Measurements from ENCODE around the gene RAB5A. TPM values are rescaled to one million over a fixed set of nuclear protein-coding genes. Genes with fewer than 3 reads are reported as not detected.
"Not testable (repeated sequence)": the region's sequence is repeated elsewhere in the genome, so short reads cannot be mapped to it uniquely, and the experiment has no call there.

The RAB5A gene
- total and polyA plus RNA-seq, 5 donors: 32.5 to 71.3 (median 45.5) TPM

DNA sequence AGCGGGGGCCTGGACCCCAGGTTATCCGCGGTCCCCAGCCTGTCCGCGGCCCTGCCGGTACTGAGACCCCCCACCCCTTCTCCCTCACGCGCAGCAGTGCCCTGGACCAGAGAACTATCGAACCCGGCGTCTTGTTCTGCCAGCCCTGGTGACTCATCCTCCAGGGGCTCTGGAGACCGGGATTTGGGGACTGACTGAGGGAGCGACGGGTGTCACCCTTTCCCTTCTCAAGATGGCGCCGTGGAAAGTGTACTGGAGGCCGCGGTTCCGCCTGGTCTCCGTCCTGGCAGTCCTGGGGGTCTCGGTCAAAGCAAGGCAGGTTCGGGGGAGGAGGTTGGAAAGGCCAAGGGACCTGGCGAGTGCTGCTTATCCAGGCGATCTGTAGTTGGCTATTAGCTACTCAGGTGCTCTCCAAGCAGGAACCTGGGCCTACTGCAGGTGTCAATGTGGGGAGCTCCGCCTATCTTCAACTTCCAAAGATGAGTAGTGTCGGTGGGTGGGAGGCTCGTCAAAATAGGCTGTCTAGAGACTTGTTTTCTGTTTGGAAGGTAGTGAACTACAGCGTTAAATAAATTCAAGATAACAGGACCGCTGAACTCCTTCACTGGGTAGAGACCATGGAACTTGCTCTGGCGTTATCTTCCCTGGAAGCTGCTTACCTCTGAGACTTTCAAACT is 790 bp downstream of the RAB5A start:
- DNase-seq: peak in 2 of 3 donors; percentile 60 to 73
- peak; percentile 40 to 60 for ATAC-seq
- Histone ChIP-seq H3K27ac (ENCODE audit: low read length) (peak overlapping the region; percentile 92), H3K9me3 (ENCODE audit: control insufficient read depth, low read length) (no peaks in the 10 kb centered on the region), H3K4me1 (ENCODE audit: control insufficient read depth, insufficient read depth, low read length) (no peaks in the 10 kb centered on the region), H3K4me3 (ENCODE audit: low read length) (peak overlapping the region; percentile 84), H3K27me3 (ENCODE audit: control insufficient read depth, insufficient read depth) (no peaks in the 10 kb centered on the region)
- under 1% methylated on average over 30 of the region's 30 CpGs for WGBS
- intact Hi-C loops (cut with DNase I): loop anchor here in 2 of 4 donors (5.0 to 10.0 kb wide), 2 partner anchors 95 to 237 kb away; partner anchors contain the start of genes SGO1 (in 2 of the 2) and KAT2B (in 1 of the 2)

DNA sequence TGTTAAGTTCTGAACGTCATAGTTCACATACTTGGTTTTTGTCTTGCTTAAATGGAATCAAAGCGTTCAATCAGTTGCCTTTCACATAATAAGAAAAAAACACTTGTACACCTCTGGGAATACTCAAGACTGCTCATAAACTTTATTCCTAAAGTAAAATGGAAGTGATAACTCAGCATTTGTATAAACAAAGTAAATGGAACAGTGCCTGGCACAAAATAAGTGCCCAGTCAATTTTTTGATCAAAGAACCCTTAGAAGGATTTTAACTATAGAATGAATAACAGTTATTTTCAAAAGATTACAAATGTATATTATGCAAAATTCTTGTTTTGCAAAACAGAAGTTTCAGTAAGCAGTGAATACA is 1.3 kb downstream of the RAB5A start:
- intact Hi-C loops (cut with DNase I): loop anchor here in 2 of 4 donors (5.0 to 10.0 kb wide), 2 partner anchors 94 to 237 kb away; partner anchors contain the start of genes SGO1 (in 2 of the 2) and KAT2B (in 1 of the 2)
- DNase-seq: no peak
- Histone ChIP-seq H3K27me3 (ENCODE audit: control insufficient read depth, insufficient read depth) (no peaks in the 10 kb centered on the region), H3K4me3 (ENCODE audit: low read length) (peak overlapping the region; percentile 84), H3K9me3 (ENCODE audit: control insufficient read depth, low read length) (no peaks in the 10 kb centered on the region), H3K27ac (ENCODE audit: low read length) (peak overlapping the region; percentile 92), H3K4me1 (ENCODE audit: control insufficient read depth, insufficient read depth, low read length) (no peaks in the 10 kb centered on the region)
- WGBS: 0% methylated on average over 2 of the region's 2 CpGs
- ATAC-seq: no peak

DNA sequence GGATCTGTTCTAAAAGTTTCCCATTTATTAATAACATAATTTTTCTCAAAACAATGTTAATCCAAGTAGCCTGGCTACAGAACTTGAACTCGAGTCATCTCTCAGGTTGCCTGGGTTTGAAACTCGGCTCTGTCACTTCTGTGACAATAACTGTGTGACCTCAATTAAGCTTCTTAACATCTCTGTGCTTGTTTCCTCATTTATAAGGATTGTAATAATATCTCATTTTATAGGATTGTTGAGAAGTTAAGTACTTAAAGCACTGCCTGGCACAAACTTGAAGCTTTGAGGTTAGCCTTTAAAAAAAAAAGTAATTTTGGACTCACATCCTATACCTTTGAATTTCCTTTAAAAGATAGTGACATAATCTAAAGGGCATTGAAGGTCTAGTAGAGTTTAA is 3.4 kb downstream of the RAB5A start:
- H3K9me3 ChIP-seq (ENCODE audit: control insufficient read depth, low read length): no peaks in the 10 kb centered on the region
- intact Hi-C loops (cut with DNase I): loop anchor here in 2 of 4 donors (10.0 kb wide), 2 partner anchors 84 to 194 kb away; no protein-coding TSS in a partner anchor
- no peak for DNase-seq
- peaks cover 2% of the 10 kb centered on the region for H3K4me1 ChIP-seq (ENCODE audit: control insufficient read depth, insufficient read depth, low read length)
- no peak for ATAC-seq
- H3K27me3 ChIP-seq (ENCODE audit: control insufficient read depth, insufficient read depth): no peaks in the 10 kb centered on the region
- no peak overlapping the region for H3K27ac ChIP-seq (ENCODE audit: low read length)
- WGBS: 81% methylated on average over 2 of the region's 2 CpGs
- no peak overlapping the region for H3K4me3 ChIP-seq (ENCODE audit: low read length)

DNA sequence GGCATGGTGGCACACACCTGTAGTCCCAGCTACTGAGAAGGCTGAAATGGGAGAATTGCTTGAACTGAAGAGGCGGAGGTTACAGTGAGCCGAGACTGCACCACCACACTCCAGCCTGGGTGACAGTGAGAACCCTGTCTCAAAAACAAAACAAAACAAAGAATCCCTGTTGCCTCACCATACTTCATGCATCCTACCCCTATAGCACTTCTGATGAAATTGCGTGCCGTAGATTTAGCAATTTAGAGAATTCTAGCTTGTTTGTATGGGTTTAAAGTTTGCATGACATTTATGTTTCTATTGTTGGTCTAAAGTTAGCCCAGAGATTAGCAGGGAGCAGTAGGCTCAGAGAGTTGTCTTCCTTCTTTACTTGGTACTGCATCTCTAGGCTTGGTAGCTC is 7.8 kb downstream of the RAB5A start:
- DNase-seq (no peak), ATAC-seq (no peak)
- no peak overlapping the region for H3K4me3 ChIP-seq (ENCODE audit: low read length)
- H3K27me3 ChIP-seq (ENCODE audit: control insufficient read depth, insufficient read depth): no peaks in the 10 kb centered on the region
- no peak overlapping the region for H3K27ac ChIP-seq (ENCODE audit: low read length)
- intact Hi-C loops (cut with DNase I): loop anchor here in 2 of 4 donors (10.0 kb wide), 2 partner anchors 80 to 190 kb away; no protein-coding TSS in a partner anchor
- H3K9me3 ChIP-seq (ENCODE audit: control insufficient read depth, low read length): no peaks in the 10 kb centered on the region
- WGBS: 95% methylated on average over 4 of the region's 4 CpGs
- H3K4me1 ChIP-seq (ENCODE audit: control insufficient read depth, insufficient read depth, low read length): peaks cover 8% of the 10 kb centered on the region

DNA sequence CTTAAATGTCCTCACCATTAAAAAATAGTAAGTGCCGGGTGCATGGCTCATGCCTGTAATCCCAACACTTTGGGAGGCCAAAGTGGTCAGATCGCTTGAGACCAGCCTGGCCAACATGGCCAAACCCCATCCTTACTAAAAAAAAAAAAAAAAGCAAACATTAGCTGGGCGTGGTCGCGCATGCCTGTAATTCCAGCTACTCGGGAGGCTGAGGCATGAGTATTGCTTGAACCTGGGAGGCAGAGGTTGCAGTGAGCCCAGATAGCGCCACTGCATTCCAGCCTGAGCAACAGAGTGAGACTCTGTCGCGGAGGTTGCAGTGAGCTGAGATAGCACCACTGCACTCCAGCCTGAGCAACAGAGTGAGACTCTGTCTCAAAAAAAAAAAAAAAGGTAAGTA is 10.5 kb downstream of the RAB5A start:
- not testable (repeated sequence) for DNase-seq; H3K27me3 ChIP-seq (ENCODE audit: control insufficient read depth, insufficient read depth); H3K9me3 ChIP-seq (ENCODE audit: control insufficient read depth, low read length); H3K4me1 ChIP-seq (ENCODE audit: control insufficient read depth, insufficient read depth, low read length); ATAC-seq; H3K27ac ChIP-seq (ENCODE audit: low read length); H3K4me3 ChIP-seq (ENCODE audit: low read length)
- intact Hi-C loops (cut with DNase I): loop anchor here in 2 of 4 donors (10.0 kb wide), 2 partner anchors 77 to 187 kb away; no protein-coding TSS in a partner anchor
- 91% methylated on average over 9 of the region's 9 CpGs for WGBS

DNA sequence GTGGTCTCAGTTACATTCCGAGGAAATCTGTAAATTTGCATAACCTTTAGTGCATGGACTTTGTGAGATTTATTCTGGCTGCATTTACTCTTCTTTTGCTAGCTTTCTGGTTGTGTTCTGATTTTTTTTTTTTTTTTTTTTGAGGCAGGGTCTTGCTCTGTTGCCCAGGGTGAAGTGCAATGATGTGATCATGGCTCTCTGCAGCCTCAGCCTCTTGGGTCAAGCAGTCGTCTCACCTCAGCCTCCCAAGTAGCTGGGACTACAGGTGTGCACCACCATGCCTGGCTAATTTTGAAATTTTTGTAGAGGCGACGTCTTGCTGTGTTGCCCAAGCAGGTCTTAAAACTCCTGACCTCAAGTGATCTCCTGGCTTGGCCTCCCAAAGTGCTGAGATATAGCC is 12.6 kb downstream of the RAB5A start:
- ATAC-seq: no peak
- H3K9me3 ChIP-seq (ENCODE audit: control insufficient read depth, low read length): no peaks in the 10 kb centered on the region
- no peak for DNase-seq
- WGBS: 69% methylated on average over 4 of the region's 4 CpGs
- intact Hi-C loops (cut with DNase I): loop anchor here in 2 of 4 donors (10.0 kb wide), 2 partner anchors 75 to 185 kb away; no protein-coding TSS in a partner anchor
- peaks cover 11% of the 10 kb centered on the region for H3K4me1 ChIP-seq (ENCODE audit: control insufficient read depth, insufficient read depth, low read length)
- H3K27ac ChIP-seq (ENCODE audit: low read length): no peak overlapping the region
- no peaks in the 10 kb centered on the region for H3K27me3 ChIP-seq (ENCODE audit: control insufficient read depth, insufficient read depth)
- H3K4me3 ChIP-seq (ENCODE audit: low read length): no peak overlapping the region

DNA sequence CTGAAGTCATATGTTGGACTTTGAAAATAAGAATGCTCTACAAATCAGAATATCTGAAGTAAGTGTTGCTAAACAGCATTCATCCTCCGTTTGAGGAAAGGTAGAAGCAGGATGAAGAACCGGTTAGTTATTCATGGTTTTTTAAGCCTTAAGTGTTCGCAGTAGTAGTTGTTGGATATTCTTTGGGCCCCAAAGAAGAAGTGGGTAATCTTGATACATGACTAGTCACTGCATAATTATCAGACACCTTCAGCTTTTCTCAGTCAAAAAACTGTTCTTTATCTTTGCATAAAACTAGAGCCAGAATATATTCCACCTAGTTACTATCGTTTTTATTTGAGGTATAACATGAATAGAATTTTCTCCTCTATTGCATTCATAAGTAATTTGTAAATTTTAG is 13.8 kb downstream of the RAB5A start:
- DNase-seq (no peak), ATAC-seq (no peak)
- Histone ChIP-seq H3K9me3 (ENCODE audit: control insufficient read depth, low read length) (no peaks in the 10 kb centered on the region), H3K27ac (ENCODE audit: low read length) (no peak overlapping the region), H3K4me3 (ENCODE audit: low read length) (no peak overlapping the region), H3K27me3 (ENCODE audit: control insufficient read depth, insufficient read depth) (no peaks in the 10 kb centered on the region), H3K4me1 (ENCODE audit: control insufficient read depth, insufficient read depth, low read length) (peaks cover 11% of the 10 kb centered on the region)
- intact Hi-C loops (cut with DNase I): no loop called here
- 78% methylated on average over 4 of the region's 4 CpGs for WGBS

DNA sequence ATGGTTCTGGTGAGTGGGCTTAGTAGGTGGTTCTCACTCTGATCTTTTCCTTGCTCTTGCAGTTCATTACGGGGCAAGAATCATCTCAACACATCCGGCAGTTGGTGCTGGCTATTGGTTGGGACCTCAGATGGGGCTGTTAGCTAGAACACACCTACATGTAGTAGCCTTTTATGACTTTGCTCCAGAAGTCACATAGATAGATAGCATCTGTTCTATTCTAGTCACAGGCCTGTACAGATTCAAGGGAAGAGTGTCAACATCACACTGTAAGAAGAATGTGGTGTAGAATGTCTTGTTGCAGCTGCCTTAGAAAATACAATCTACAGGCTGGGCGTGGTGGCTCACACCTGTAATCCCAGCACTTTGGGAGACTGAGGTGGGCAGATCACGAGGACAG is 15.1 kb downstream of the RAB5A start:
- ATAC-seq: peak; percentile 44 to 62
- Histone ChIP-seq H3K4me3 (ENCODE audit: low read length) (no peak overlapping the region), H3K27ac (ENCODE audit: low read length) (no peak overlapping the region), H3K9me3 (ENCODE audit: control insufficient read depth, low read length) (no peaks in the 10 kb centered on the region), H3K27me3 (ENCODE audit: control insufficient read depth, insufficient read depth) (no peaks in the 10 kb centered on the region), H3K4me1 (ENCODE audit: control insufficient read depth, insufficient read depth, low read length) (peaks cover 10% of the 10 kb centered on the region)
- no peak for DNase-seq
- intact Hi-C loops (cut with DNase I): no loop called here
- 86% methylated on average over 4 of the region's 4 CpGs for WGBS

DNA sequence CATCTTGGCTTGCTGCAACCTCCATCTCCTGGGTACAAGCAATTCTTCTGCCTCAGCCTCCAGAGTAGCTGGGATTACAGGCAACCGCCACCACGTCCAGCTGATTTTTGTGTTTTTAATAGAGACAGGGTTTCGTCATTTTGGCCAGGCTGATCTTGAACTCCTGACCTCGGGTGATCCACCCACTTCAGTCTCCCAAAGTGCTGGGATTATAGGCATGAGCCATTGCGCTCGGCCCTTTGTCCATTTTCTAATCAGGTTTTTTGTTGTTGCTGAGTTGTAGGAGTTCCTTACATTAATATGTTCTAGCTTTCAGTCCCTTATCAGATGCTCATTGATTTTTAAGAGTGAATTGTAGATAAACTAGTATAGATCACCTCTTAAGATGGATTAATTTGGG is 20.3 kb downstream of the RAB5A start:
- DNase-seq (no peak), ATAC-seq (no peak)
- no peaks in the 10 kb centered on the region for H3K27me3 ChIP-seq (ENCODE audit: control insufficient read depth, insufficient read depth)
- 90% methylated on average over 6 of the region's 6 CpGs for WGBS
- peaks cover 8% of the 10 kb centered on the region for H3K4me1 ChIP-seq (ENCODE audit: control insufficient read depth, insufficient read depth, low read length)
- H3K27ac ChIP-seq (ENCODE audit: low read length): no peak overlapping the region
- no peaks in the 10 kb centered on the region for H3K9me3 ChIP-seq (ENCODE audit: control insufficient read depth, low read length)
- no peak overlapping the region for H3K4me3 ChIP-seq (ENCODE audit: low read length)
- intact Hi-C loops (cut with DNase I): no loop called here

DNA sequence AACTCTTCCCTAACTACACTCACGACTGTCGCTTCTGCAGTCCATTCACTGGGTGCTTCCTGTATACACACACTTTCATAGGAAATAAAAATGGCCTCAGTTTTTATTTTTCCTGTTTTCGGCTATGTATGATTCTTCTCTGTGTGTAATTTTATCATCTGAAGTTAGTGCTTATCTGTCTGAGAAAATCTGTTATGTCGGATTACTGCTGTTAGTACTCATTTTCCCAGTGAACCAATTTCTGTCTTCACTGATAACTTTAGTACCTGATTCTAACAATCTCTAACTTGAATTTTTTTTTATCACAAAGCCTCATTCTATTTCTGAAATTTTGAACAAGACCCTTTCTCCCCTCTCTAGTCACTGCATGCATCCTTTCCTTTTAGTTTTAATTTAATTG is 20.9 kb downstream of the RAB5A start:
- Histone ChIP-seq H3K4me3 (ENCODE audit: low read length) (no peak overlapping the region), H3K27me3 (ENCODE audit: control insufficient read depth, insufficient read depth) (no peaks in the 10 kb centered on the region), H3K27ac (ENCODE audit: low read length) (no peak overlapping the region), H3K4me1 (ENCODE audit: control insufficient read depth, insufficient read depth, low read length) (peaks cover 6% of the 10 kb centered on the region), H3K9me3 (ENCODE audit: control insufficient read depth, low read length) (no peaks in the 10 kb centered on the region)
- intact Hi-C loops (cut with DNase I): no loop called here
- 63% methylated on average over 4 of the region's 4 CpGs for WGBS
- no peak for DNase-seq
- no peak for ATAC-seq

DNA sequence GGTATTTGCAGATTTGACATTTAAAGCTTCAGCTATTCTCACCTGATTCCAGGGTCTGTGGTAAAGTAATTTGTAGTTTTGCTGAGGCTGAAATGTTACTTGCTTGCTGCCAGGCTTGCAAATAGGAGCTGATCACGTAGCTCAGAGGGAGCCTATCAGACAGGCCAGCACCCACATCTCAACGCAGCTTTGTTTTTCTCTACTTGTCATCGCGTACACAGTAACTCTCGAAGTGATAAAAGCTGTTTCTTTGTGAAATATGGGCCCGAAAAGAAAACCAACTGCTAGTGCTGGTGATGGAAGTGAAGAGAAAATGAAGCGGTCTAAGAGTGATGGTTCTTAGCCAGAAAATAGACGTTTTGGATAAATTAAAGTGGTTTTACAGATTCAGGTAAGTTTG is 23.4 kb downstream of the RAB5A start:
- peaks cover 3% of the 10 kb centered on the region for H3K4me1 ChIP-seq (ENCODE audit: control insufficient read depth, insufficient read depth, low read length)
- peak; percentile 71 to 91 for ATAC-seq
- no peak overlapping the region for H3K4me3 ChIP-seq (ENCODE audit: low read length)
- no peak overlapping the region for H3K27ac ChIP-seq (ENCODE audit: low read length)
- H3K9me3 ChIP-seq (ENCODE audit: control insufficient read depth, low read length): no peaks in the 10 kb centered on the region
- 58% methylated on average over 8 of the region's 8 CpGs for WGBS
- intact Hi-C loops (cut with DNase I): no loop called here
- H3K27me3 ChIP-seq (ENCODE audit: control insufficient read depth, insufficient read depth): no peaks in the 10 kb centered on the region
- peak in 2 of 3 donors; percentile 24 to 42 for DNase-seq
